IMR-90 (cell line): ENCODE data around the gene AAMP. TPM values are rescaled to one million over a fixed set of nuclear protein-coding genes. Genes with fewer than 3 reads are reported as not detected.

Experiments
- ATAC-seq: fragments of 200-7000 bp; cut with Tn5 transposase; 2 replicates; pipeline ENCODE4 v1.9.1; 2020; ENCODE audit warnings: low read depth, mild to moderate bottlenecking, moderate library complexity
- BruUV-seq: library from RNA; stranded (reverse); fragments of 400-500 nt; replicated peaks from 2 replicates; lab custom pipeline; 2021; lab: Mats Ljungman, UMichigan
- CTCF ChIA-PET: fragments of 300-600 bp; formaldehyde crosslinking; extraction: SDS; loops from one replicate; lab custom pipeline; 2021; ENCODE audit warnings: antibody characterized with exemption; lab: Yijun Ruan, JAX
- POLR2A ChIA-PET: fragments of 300-600 bp; sonication (Branson Sonifier 250); formaldehyde crosslinking; loops from one replicate; lab custom pipeline; 2022; ENCODE audit warnings: antibody characterized with exemption; ENCODE audit not compliant: unreplicated experiment; lab: Charles Lee
- DNase-seq: peaks from one replicate; pipeline ENCODE4 v3.0.0; 2013
- H2AFZ ChIP-seq: replicated peaks from 2 replicates; pipeline ENCODE3; 2013; ENCODE audit warnings: low read length, mild to moderate bottlenecking; ENCODE audit not compliant: poor library complexity
- H2AK5ac ChIP-seq: 2 replicates; pipeline ENCODE4 v1.6.1; 2013; ENCODE audit warnings: low read depth, low read length, inconsistent platforms
- H2AK9ac ChIP-seq: replicated peaks from 2 replicates; pipeline ENCODE3; 2013; ENCODE audit warnings: mild to moderate bottlenecking, low read depth, low read length, moderate library complexity; ENCODE audit not compliant: poor library complexity
- H2BK120ac ChIP-seq: 2 replicates; pipeline ENCODE4 v1.6.1; 2013; ENCODE audit warnings: low read depth, low read length, inconsistent platforms
- H2BK15ac ChIP-seq: 3 replicates; pipeline ENCODE4 v1.6.1; 2013; ENCODE audit warnings: low read depth, low read length, inconsistent platforms
- H2BK20ac ChIP-seq: 2 replicates; pipeline ENCODE4 v1.6.1; 2013; ENCODE audit warnings: low read depth, mild to moderate bottlenecking, inconsistent platforms, low read length, moderate library complexity
- H2BK5ac ChIP-seq: 2 replicates; pipeline ENCODE4 v1.6.1; 2013; ENCODE audit warnings: mild to moderate bottlenecking, low read depth, low read length, inconsistent platforms; ENCODE audit not compliant: poor library complexity, severe bottlenecking
- H3K14ac ChIP-seq: replicated peaks from 2 replicates; pipeline ENCODE4 v1.6.1; 2013; ENCODE audit warnings: low read depth, low read length, inconsistent platforms
- H3K18ac ChIP-seq: 2 replicates; pipeline ENCODE4 v1.6.1; 2013; ENCODE audit warnings: low read depth, low read length, control low read depth
- H3K23ac ChIP-seq: 2 replicates; pipeline ENCODE4 v1.6.1; 2013; ENCODE audit warnings: low read depth, low read length, inconsistent platforms
- H3K27ac ChIP-seq: 2 replicates; pipeline ENCODE4 v1.5.1; 2013; ENCODE audit warnings: mild to moderate bottlenecking, control low read depth, low read length; ENCODE audit not compliant: insufficient read depth
- H3K27me3 ChIP-seq: 2 replicates; pipeline ENCODE4 v1.6.1; 2013; ENCODE audit warnings: low read length; ENCODE audit not compliant: control insufficient read depth, insufficient read depth
- H3K36me3 ChIP-seq: 2 replicates; pipeline ENCODE4 v1.6.1; 2013; ENCODE audit warnings: low read length, mixed read lengths; ENCODE audit not compliant: control insufficient read depth, insufficient read depth
- H3K4ac ChIP-seq: 2 replicates; pipeline ENCODE4 v1.6.1; 2013; ENCODE audit warnings: low read depth, low read length, inconsistent platforms
- H3K4me1 ChIP-seq: 2 replicates; pipeline ENCODE4 v1.6.1; 2013; ENCODE audit warnings: low read length, mixed read lengths; ENCODE audit not compliant: control insufficient read depth, insufficient read depth
- H3K4me2 ChIP-seq: 2 replicates; pipeline ENCODE4 v1.6.1; 2013; ENCODE audit warnings: low read depth, mild to moderate bottlenecking, control low read depth, low read length, moderate library complexity
- H3K4me3 ChIP-seq: 2 replicates; pipeline ENCODE4 v1.5.1; 2013; ENCODE audit warnings: low read depth, mild to moderate bottlenecking, control low read depth, low read length, moderate library complexity; ENCODE audit not compliant: insufficient read depth
- H3K56ac ChIP-seq: 2 replicates; pipeline ENCODE4 v1.6.1; 2013; ENCODE audit warnings: low read length, inconsistent platforms; ENCODE audit not compliant: insufficient read depth; ENCODE audit errors: extremely low read depth
- H3K79me1 ChIP-seq, 2 experiments: 2 replicates each; pipeline ENCODE4 v1.6.1; 2013; ENCODE audit warnings: low read length in 2 of 2, inconsistent platforms in 1 of 2, low read depth in 1 of 2
- H3K9ac ChIP-seq: 2 replicates; pipeline ENCODE4 v1.6.1; 2013; ENCODE audit warnings: low read depth, low read length, control low read depth
- H3K9me1 ChIP-seq: 2 replicates; pipeline ENCODE4 v1.6.1; 2013; ENCODE audit warnings: low read length, inconsistent platforms; ENCODE audit not compliant: insufficient read depth
- H3K9me3 ChIP-seq: 2 replicates; pipeline ENCODE4 v1.6.1; 2013; ENCODE audit warnings: low read length; ENCODE audit not compliant: control insufficient read depth, insufficient read depth
- H4K20me1 ChIP-seq: 2 replicates; pipeline ENCODE4 v1.6.1; 2013; ENCODE audit warnings: low read length, inconsistent platforms; ENCODE audit not compliant: insufficient read depth
- H4K5ac ChIP-seq: 2 replicates; pipeline ENCODE4 v1.6.1; 2013; ENCODE audit warnings: mild to moderate bottlenecking, low read depth, low read length, control low read depth
- H4K8ac ChIP-seq, 2 experiments: 2 replicates each; pipeline ENCODE4 v1.6.1; 2013; ENCODE audit warnings: low read depth in 2 of 2, low read length in 2 of 2, control low read depth in 1 of 2, inconsistent platforms in 1 of 2
- H4K91ac ChIP-seq: 2 replicates; pipeline ENCODE4 v1.6.1; 2013; ENCODE audit warnings: low read depth, low read length, inconsistent platforms; ENCODE audit not compliant: insufficient read depth
- BHLHE40 ChIP-seq: fragments of 150-350 bp; IDR thresholded peaks from 2 replicates; pipeline ENCODE4 v1.6.1; 2016; ENCODE audit warnings: mild to moderate bottlenecking, low read depth, low read length
- CEBPB ChIP-seq: IDR thresholded peaks from 2 replicates; pipeline ENCODE4 v1.6.1; 2012; ENCODE audit warnings: low read depth, low read length, improper control_type of control experiment
- CHD1 ChIP-seq: IDR thresholded peaks from 2 replicates; pipeline ENCODE4 v1.6.1; 2012; ENCODE audit warnings: low read depth, low read length, improper control_type of control experiment
- FOS ChIP-seq: fragments of 150-350 bp; IDR thresholded peaks from 2 replicates; pipeline ENCODE4 v1.6.1; 2016; ENCODE audit warnings: low read depth, low read length
- MAFK ChIP-seq: IDR thresholded peaks from 2 replicates; pipeline ENCODE4 v1.6.1; 2012; ENCODE audit warnings: low read depth, low read length, improper control_type of control experiment
- MAZ ChIP-seq: IDR thresholded peaks from 2 replicates; pipeline ENCODE4 v1.6.1; 2012; ENCODE audit warnings: low read depth, mild to moderate bottlenecking, low read length, improper control_type of control experiment, moderate library complexity, borderline replicate concordance
- MXI1 ChIP-seq: IDR thresholded peaks from 2 replicates; pipeline ENCODE4 v1.6.1; 2012; ENCODE audit warnings: low read depth, mild to moderate bottlenecking, low read length, moderate library complexity, borderline replicate concordance
- NFE2L2 ChIP-seq: fragments of 150-350 bp; IDR thresholded peaks from 2 replicates; pipeline ENCODE4 v1.6.1; 2016; ENCODE audit warnings: low read depth, mild to moderate bottlenecking, low read length
- POLR2A ChIP-seq: IDR thresholded peaks from 2 replicates; pipeline ENCODE4 v1.6.1; 2012; ENCODE audit warnings: mild to moderate bottlenecking, low read depth, low read length
- RCOR1 ChIP-seq: IDR thresholded peaks from 2 replicates; pipeline ENCODE4 v1.6.1; 2012; ENCODE audit warnings: mild to moderate bottlenecking, low read length, improper control_type of control experiment; ENCODE audit not compliant: insufficient replicate concordance
- SMC3 ChIP-seq: fragments of 150-350 bp; IDR thresholded peaks from 2 replicates; pipeline ENCODE4 v1.6.1; 2016; ENCODE audit warnings: low read depth, mild to moderate bottlenecking, antibody characterized with exemption, low read length, moderate library complexity
- WGBS, 2 experiments: methylation state at CpG; one replicate each; pipeline versions ENCODE4 v1.1.5 to v1.1.7; 2013; ENCODE audit warnings: missing lambda C conversion rate in 2 of 2; ENCODE audit not compliant: insufficient read length in 1 of 2; ENCODE audit errors: extremely low coverage in 2 of 2; 5-methylcytosine and 5-hydroxymethylcytosine counted together
- dilution Hi-C: fragments of 300-500 bp; cut with HindIII; formaldehyde crosslinking; loops from one replicate; pipeline ENCODE4 v1.14.3; 2018; ENCODE audit warnings: low sequenced_read_pairs; ENCODE audit not compliant: unreplicated experiment
- in situ Hi-C: fragments of 300-500 bp; cut with MboI; formaldehyde crosslinking; loops from 3 replicates; pipeline ENCODE4 v1.14.3; 2019; ENCODE audit warnings: low sequenced_read_pairs, inconsistent platforms, mixed read lengths
- intact Hi-C: fragments of 100-400 bp; cut with micrococcal nuclease; formaldehyde crosslinking; loops from 2 replicates; pipeline ENCODE4 v1.10.0; 2022
- polyA plus RNA-seq, 3 experiments: library from polyadenylated mRNA; depleted of rRNA; stranded (reverse); fragments of >200 nt; gene quantifications; 2 replicates each; pipeline ENCODE4 v1.2.3, GENCODE V29; 2012; ENCODE audit warnings: low replicate concordance in 1 of 3
- total RNA-seq: library from RNA; depleted of rRNA; stranded (reverse); fragments of >200 nt; gene quantifications from 2 replicates; pipeline ENCODE4 v1.2.3, GENCODE V29; 2012
- TF ChIP-seq, protein P1 (sequence below): conservative IDR thresholded peaks from 2 replicates; pipeline ENCODE4 v1.5.1; 2012; ENCODE audit warnings: mild to moderate bottlenecking, low read depth, low read length, improper control_type of control experiment
- TF ChIP-seq, protein P2 (sequence below): fragments of 150-350 bp; IDR thresholded peaks from 2 replicates; pipeline ENCODE4 v1.6.1; 2016; ENCODE audit warnings: low read depth, mild to moderate bottlenecking, low read length, moderate library complexity, borderline replicate concordance
- TF ChIP-seq, protein P3 (sequence below): fragments of 150-350 bp; IDR thresholded peaks from 2 replicates; pipeline ENCODE4 v1.6.1; 2017; ENCODE audit warnings: mild to moderate bottlenecking, antibody characterized with exemption, low read length, low read depth

The AAMP gene
- total and polyA plus RNA-seq, 2 of the 4 experiments (the other 2 are of a cell fraction): 104 to 112 TPM

DNA sequence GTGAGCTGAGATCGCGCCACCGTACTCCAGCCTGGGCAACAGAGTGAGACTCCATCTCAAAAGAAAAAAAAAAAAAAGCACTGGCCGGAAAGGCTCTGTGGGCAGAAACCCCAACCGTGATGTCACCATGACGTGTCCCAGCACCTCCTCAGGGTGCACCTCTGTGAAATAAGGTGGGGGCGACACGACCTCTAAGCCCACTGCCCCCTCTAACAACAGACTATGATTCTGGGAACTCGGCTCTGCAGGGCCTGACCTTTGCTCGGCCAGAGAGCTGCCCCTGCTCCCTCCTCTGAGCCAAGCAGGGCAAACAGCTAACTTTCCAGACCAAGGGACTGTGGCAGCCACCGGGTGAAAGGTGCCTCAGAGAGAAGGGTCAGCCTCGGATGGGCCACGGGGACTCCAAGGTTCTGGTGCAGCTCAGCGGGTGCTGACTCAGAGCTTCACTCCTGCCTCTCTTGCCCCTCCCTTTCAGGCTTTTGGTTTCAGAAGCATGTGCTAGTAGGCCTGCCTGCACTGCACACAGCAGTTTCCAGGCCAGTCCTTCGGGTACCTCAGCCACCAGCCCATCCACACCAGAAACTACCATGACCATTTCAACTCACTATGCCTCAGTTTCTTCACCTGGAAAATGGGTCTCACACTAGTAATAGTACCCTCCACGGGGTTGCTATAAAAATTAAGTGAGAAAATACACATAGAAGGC is 14.3 kb upstream of the AAMP start:
- DNase-seq (peak; percentile 80), ATAC-seq (peak; percentile 31)
- ChIA-PET POLR2A (no interaction called here), CTCF (interaction anchor here (1.1 to 4.4 kb wide), 2 partner anchors 8 to 13 kb away, joined by 4 to 24 read pairs; partner anchors contain the start of genes AAMP, PNKD and TMBIM1)
- peak overlapping the region; percentile 80 for H2BK5ac ChIP-seq
- no peak overlapping the region for H3K56ac ChIP-seq
- H4K5ac ChIP-seq: peak overlapping the region; percentile 65; the same call in 1 of the 2 replicates
- H3K9ac ChIP-seq: peak overlapping the region; percentile 11; the same call in 1 of the 2 replicates
- H3K4me3 ChIP-seq: no peak overlapping the region
- no TSS peak for BruUV-seq
- no peak overlapping the region for H2BK15ac ChIP-seq
- in situ Hi-C loops: no loop called here
- 55% methylated on average over 4 of the region's 16 CpGs; no CpG with 5 or more reads in 1 of the 2 experiments for WGBS, 2 experiments
- peak overlapping the region; percentile 68 for H3K4me2 ChIP-seq
- H3K9me1 ChIP-seq: no peaks in the 10 kb centered on the region
- H2AK9ac ChIP-seq: peak overlapping the region; percentile 8
- H3K9me3 ChIP-seq: no peaks in the 10 kb centered on the region
- no peaks in the 10 kb centered on the region for H3K27me3 ChIP-seq
- dilution Hi-C loops: no loop called here
- peaks cover 23% of the 10 kb centered on the region for H4K20me1 ChIP-seq
- H3K4ac ChIP-seq: peak overlapping the region; percentile 55
- H3K27ac ChIP-seq: peak overlapping the region; percentile 73
- peak overlapping the region in 1 of 2 experiments; percentile 26; a peak in 1 of 4 replicates for H4K8ac ChIP-seq
- H3K36me3 ChIP-seq: peaks cover 18% of the 10 kb centered on the region
- peaks cover 35% of the 10 kb centered on the region for H3K4me1 ChIP-seq
- H2BK20ac ChIP-seq: no peak overlapping the region
- peak overlapping the region; percentile 69 for H2AK5ac ChIP-seq
- no peak overlapping the region for H3K14ac ChIP-seq
- no peak overlapping the region for H3K23ac ChIP-seq
- intact Hi-C loops: no loop called here
- peak overlapping the region; percentile 42; the same call in 1 of the 2 replicates for H4K91ac ChIP-seq
- no peak overlapping the region for H3K18ac ChIP-seq
- H2BK120ac ChIP-seq: peak overlapping the region; percentile 29; the same call in 1 of the 2 replicates
- peaks cover 22 to 76% of the 10 kb centered on the region in 2 experiments for H3K79me1 ChIP-seq
- peak overlapping the region; percentile 55 for H2AFZ ChIP-seq
- TF ChIP-seq MXI1: peak; percentile 82; the same call in 1 of the 2 replicates
- TF ChIP-seq MAZ: peak; percentile 89
- TF ChIP-seq, protein P1, sequence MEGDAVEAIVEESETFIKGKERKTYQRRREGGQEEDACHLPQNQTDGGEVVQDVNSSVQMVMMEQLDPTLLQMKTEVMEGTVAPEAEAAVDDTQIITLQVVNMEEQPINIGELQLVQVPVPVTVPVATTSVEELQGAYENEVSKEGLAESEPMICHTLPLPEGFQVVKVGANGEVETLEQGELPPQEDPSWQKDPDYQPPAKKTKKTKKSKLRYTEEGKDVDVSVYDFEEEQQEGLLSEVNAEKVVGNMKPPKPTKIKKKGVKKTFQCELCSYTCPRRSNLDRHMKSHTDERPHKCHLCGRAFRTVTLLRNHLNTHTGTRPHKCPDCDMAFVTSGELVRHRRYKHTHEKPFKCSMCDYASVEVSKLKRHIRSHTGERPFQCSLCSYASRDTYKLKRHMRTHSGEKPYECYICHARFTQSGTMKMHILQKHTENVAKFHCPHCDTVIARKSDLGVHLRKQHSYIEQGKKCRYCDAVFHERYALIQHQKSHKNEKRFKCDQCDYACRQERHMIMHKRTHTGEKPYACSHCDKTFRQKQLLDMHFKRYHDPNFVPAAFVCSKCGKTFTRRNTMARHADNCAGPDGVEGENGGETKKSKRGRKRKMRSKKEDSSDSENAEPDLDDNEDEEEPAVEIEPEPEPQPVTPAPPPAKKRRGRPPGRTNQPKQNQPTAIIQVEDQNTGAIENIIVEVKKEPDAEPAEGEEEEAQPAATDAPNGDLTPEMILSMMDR: no peak
- no peak; the same call in 1 of the 2 replicates for TF ChIP-seq NFE2L2
- TF ChIP-seq, protein P2, sequence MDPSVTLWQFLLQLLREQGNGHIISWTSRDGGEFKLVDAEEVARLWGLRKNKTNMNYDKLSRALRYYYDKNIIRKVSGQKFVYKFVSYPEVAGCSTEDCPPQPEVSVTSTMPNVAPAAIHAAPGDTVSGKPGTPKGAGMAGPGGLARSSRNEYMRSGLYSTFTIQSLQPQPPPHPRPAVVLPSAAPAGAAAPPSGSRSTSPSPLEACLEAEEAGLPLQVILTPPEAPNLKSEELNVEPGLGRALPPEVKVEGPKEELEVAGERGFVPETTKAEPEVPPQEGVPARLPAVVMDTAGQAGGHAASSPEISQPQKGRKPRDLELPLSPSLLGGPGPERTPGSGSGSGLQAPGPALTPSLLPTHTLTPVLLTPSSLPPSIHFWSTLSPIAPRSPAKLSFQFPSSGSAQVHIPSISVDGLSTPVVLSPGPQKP: no peak
- no peak for TF ChIP-seq SMC3
- TF ChIP-seq CHD1: no peak
- no peak for TF ChIP-seq RCOR1
- TF ChIP-seq MAFK: peak; percentile 66
- peak; percentile 32; the same call in 1 of the 2 replicates for TF ChIP-seq FOS
- TF ChIP-seq, protein P3, sequence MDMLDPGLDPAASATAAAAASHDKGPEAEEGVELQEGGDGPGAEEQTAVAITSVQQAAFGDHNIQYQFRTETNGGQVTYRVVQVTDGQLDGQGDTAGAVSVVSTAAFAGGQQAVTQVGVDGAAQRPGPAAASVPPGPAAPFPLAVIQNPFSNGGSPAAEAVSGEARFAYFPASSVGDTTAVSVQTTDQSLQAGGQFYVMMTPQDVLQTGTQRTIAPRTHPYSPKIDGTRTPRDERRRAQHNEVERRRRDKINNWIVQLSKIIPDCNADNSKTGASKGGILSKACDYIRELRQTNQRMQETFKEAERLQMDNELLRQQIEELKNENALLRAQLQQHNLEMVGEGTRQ: no peak
- no peak for TF ChIP-seq POLR2A
- TF ChIP-seq BHLHE40: no peak
- no peak for TF ChIP-seq CEBPB
